ENCODE data around the gene CRMP1. TPM values are rescaled to one million over a fixed set of nuclear protein-coding genes. Genes with fewer than 3 reads are reported as not detected.

Gene CRMP1
- total RNA-seq, 1 experiment from 2014 or later = 134 TPM

- TF ChIP-seq AFF4 (CRISPR knock-in tag; IDR thresholded peaks at IDR 0.05; ENCODE audit: borderline replicate concordance) = no peak
- TF ChIP-seq, protein P1, sequence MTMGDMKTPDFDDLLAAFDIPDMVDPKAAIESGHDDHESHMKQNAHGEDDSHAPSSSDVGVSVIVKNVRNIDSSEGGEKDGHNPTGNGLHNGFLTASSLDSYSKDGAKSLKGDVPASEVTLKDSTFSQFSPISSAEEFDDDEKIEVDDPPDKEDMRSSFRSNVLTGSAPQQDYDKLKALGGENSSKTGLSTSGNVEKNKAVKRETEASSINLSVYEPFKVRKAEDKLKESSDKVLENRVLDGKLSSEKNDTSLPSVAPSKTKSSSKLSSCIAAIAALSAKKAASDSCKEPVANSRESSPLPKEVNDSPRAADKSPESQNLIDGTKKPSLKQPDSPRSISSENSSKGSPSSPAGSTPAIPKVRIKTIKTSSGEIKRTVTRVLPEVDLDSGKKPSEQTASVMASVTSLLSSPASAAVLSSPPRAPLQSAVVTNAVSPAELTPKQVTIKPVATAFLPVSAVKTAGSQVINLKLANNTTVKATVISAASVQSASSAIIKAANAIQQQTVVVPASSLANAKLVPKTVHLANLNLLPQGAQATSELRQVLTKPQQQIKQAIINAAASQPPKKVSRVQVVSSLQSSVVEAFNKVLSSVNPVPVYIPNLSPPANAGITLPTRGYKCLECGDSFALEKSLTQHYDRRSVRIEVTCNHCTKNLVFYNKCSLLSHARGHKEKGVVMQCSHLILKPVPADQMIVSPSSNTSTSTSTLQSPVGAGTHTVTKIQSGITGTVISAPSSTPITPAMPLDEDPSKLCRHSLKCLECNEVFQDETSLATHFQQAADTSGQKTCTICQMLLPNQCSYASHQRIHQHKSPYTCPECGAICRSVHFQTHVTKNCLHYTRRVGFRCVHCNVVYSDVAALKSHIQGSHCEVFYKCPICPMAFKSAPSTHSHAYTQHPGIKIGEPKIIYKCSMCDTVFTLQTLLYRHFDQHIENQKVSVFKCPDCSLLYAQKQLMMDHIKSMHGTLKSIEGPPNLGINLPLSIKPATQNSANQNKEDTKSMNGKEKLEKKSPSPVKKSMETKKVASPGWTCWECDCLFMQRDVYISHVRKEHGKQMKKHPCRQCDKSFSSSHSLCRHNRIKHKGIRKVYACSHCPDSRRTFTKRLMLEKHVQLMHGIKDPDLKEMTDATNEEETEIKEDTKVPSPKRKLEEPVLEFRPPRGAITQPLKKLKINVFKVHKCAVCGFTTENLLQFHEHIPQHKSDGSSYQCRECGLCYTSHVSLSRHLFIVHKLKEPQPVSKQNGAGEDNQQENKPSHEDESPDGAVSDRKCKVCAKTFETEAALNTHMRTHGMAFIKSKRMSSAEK (CRISPR knock-in tag; IDR thresholded peaks at IDR 0.05; ENCODE audit: borderline replicate concordance) = no peak
These were observed 4.8 kb upstream of the CRMP1 start (continued) for GRCh38 chr4:5897674-5898073.

GRCh38 chr4:5895287-5895686, 2.4 kb upstream of the CRMP1 start:
- TF ChIP-seq ARID4B (CRISPR knock-in tag; IDR thresholded peaks at IDR 0.05; ENCODE audit: borderline replicate concordance) (no peak), ZNF232 (CRISPR knock-in tag; IDR thresholded peaks at IDR 0.05) (no peak), ELF4 (CRISPR knock-in tag; IDR thresholded peaks at IDR 0.05; ENCODE audit: low read depth) (no peak), HMGA2 (CRISPR knock-in tag; IDR thresholded peaks at IDR 0.05) (no peak), NR1H2 (CRISPR knock-in tag; IDR thresholded peaks at IDR 0.05) (no peak), TEAD4 (CRISPR knock-in tag; IDR thresholded peaks at IDR 0.05) (no peak), SMAD3 (CRISPR knock-in tag; IDR thresholded peaks at IDR 0.05; ENCODE audit: borderline replicate concordance) (no peak), JAZF1 (CRISPR knock-in tag; IDR thresholded peaks at IDR 0.05) (no peak), CREB1 (CRISPR knock-in tag; IDR thresholded peaks at IDR 0.05) (no peak), CBFB (CRISPR knock-in tag; IDR thresholded peaks at IDR 0.05; ENCODE audit: low read depth) (no peak), IRF1 (CRISPR knock-in tag; IDR thresholded peaks at IDR 0.05) (no peak)
- TF ChIP-seq, protein P2, sequence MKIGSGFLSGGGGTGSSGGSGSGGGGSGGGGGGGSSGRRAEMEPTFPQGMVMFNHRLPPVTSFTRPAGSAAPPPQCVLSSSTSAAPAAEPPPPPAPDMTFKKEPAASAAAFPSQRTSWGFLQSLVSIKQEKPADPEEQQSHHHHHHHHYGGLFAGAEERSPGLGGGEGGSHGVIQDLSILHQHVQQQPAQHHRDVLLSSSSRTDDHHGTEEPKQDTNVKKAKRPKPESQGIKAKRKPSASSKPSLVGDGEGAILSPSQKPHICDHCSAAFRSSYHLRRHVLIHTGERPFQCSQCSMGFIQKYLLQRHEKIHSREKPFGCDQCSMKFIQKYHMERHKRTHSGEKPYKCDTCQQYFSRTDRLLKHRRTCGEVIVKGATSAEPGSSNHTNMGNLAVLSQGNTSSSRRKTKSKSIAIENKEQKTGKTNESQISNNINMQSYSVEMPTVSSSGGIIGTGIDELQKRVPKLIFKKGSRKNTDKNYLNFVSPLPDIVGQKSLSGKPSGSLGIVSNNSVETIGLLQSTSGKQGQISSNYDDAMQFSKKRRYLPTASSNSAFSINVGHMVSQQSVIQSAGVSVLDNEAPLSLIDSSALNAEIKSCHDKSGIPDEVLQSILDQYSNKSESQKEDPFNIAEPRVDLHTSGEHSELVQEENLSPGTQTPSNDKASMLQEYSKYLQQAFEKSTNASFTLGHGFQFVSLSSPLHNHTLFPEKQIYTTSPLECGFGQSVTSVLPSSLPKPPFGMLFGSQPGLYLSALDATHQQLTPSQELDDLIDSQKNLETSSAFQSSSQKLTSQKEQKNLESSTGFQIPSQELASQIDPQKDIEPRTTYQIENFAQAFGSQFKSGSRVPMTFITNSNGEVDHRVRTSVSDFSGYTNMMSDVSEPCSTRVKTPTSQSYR (CRISPR knock-in tag; IDR thresholded peaks at IDR 0.05) = no peak
- TF ChIP-seq, protein P3, sequence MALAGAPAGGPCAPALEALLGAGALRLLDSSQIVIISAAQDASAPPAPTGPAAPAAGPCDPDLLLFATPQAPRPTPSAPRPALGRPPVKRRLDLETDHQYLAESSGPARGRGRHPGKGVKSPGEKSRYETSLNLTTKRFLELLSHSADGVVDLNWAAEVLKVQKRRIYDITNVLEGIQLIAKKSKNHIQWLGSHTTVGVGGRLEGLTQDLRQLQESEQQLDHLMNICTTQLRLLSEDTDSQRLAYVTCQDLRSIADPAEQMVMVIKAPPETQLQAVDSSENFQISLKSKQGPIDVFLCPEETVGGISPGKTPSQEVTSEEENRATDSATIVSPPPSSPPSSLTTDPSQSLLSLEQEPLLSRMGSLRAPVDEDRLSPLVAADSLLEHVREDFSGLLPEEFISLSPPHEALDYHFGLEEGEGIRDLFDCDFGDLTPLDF (CRISPR knock-in tag; IDR thresholded peaks at IDR 0.05) = no peak
- ChIA-PET POLR2A (no interaction called here), CTCF (interaction anchor here (2.1 kb wide), 1 partner anchor 68 kb away, joined by 6 read pairs; no protein-coding TSS in a partner anchor)
- H3K36me3 Mint-ChIP-seq = peaks cover 8% of the 10 kb centered on the region
- no peak for ATAC-seq
- peaks cover 36% of the 10 kb centered on the region for H3K4me1 Mint-ChIP-seq
- peaks cover 91% of the 10 kb centered on the region for H3K27me3 Mint-ChIP-seq (ENCODE audit: low read depth)
- H3K27ac Mint-ChIP-seq = no peak overlapping the region
- no peak overlapping the region for H3K4me3 Mint-ChIP-seq
- DNase-seq (ENCODE audit: low spot score) = no peak
- peaks cover 12% of the 10 kb centered on the region for H3K9me3 Mint-ChIP-seq

Measured in WTC11 (cell line).